ENCODE results near the gene NFIC.
"Not testable (repeated sequence)": the region's sequence is repeated elsewhere in the genome, so short reads cannot be mapped to it uniquely, and the experiment has no call there.

NFIC gene

GRCh38 chr19:3375221-3376090 is 9.1 kb downstream of the NFIC start:
- DNase-seq: no peak

- DNase-seq: not testable (repeated sequence)
Measured at GRCh38 chr19:3376091-3376455, 9.7 kb downstream of the NFIC start.

- no peak for DNase-seq
Measured at GRCh38 chr19:3378352-3379150, 12.2 kb downstream of the NFIC start.

GRCh38 chr19:3380829-3381228 is 14.4 kb downstream of the NFIC start:
- DNase-seq: no peak

- DNase-seq: no peak
Measured at GRCh38 chr19:3381701-3382372, 15.5 kb downstream of the NFIC start.

GRCh38 chr19:3382460-3383100 is 16.2 kb downstream of the NFIC start:
- no peak for DNase-seq

GRCh38 chr19:3383121-3383722 is 16.8 kb downstream of the NFIC start:
- no peak for DNase-seq

- no peak for DNase-seq
Measured at GRCh38 chr19:3386447-3387234, 20.3 kb downstream of the NFIC start.

- no peak for DNase-seq
Measured at GRCh38 chr19:3387645-3388589, 21.5 kb downstream of the NFIC start.

GRCh38 chr19:3389446-3389778 is 23.0 kb downstream of the NFIC start:
- DNase-seq: no peak

GRCh38 chr19:3389876-3390371 is 23.5 kb downstream of the NFIC start:
- DNase-seq: no peak

- DNase-seq: not testable (repeated sequence)
Measured at GRCh38 chr19:3391911-3392310, 25.5 kb downstream of the NFIC start.

GRCh38 chr19:3392480-3392879 is 26.1 kb downstream of the NFIC start:
- no peak for DNase-seq

GRCh38 chr19:3396881-3397265 is 30.5 kb downstream of the NFIC start:
- DNase-seq: no peak

GRCh38 chr19:3397266-3398022 is 31.1 kb downstream of the NFIC start:
- DNase-seq: no peak

GRCh38 chr19:3398114-3398899 is 31.9 kb downstream of the NFIC start:
- DNase-seq: no peak

- no peak for DNase-seq
Measured at GRCh38 chr19:3398900-3399278, 32.5 kb downstream of the NFIC start.

- DNase-seq: not testable (repeated sequence)
Measured at GRCh38 chr19:3399311-3399710, 32.9 kb downstream of the NFIC start.

Data from activated CD4-positive, alpha-beta T cell treated with anti-CD3 and anti-CD28 coated beads for 48 hours (primary cell).